Dermis microvascular lymphatic vessel endothelial cell (primary cell): ENCODE measurements around the gene SERINC5. TPM values are rescaled to one million over a fixed set of nuclear protein-coding genes. Genes with fewer than 3 reads are reported as not detected.

ENCODE experiments used
- DNase-seq, 2 donors: peaks; one replicate each; pipeline versions ENCODE4 v3.0.0 to v3.0.0-alpha.2; 2010; ENCODE audit warnings: low read depth in 2 of 2
- total RNA-seq: library from RNA; depleted of rRNA; stranded (reverse); fragments of >200 nt; gene quantifications from 2 replicates; pipeline ENCODE4 v1.2.1, GENCODE V29; 2014

The SERINC5 gene
- total RNA-seq, 1 donor from 2014 or later: 14.0 TPM

GRCh38 chr5:80254767-80255430 lies 949 bp downstream of the SERINC5 start:
- DNase-seq: peak in 1 of 2 donors; percentile 21

- no peak for DNase-seq
Measured at GRCh38 chr5:80251636-80252035, 4.2 kb downstream of the SERINC5 start.

DNA sequence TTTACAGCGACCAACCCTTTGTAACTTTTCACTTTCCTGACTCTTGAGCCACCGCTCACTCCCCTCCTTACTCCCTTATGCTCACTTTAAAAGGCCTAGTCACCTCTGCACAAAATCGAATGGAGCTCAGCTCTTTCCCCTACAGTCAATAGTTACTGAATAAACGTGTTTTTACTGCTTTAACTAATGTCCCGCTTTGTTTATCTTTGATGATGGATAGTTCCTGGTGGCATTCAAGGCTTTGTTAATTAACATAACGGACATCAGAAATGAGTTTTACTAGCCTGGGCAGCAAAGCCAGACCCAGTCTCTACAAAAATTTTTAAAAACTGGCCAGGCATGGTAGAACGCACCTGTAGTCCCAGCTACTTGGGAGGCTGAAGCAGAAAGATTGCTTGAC lies 5.0 kb downstream of the SERINC5 start:
- no peak for DNase-seq

- peak in 1 of 2 donors; percentile 56 for DNase-seq
Measured at GRCh38 chr5:80249901-80250300, 5.9 kb downstream of the SERINC5 start.

- DNase-seq: no peak
Measured at GRCh38 chr5:80248378-80248777, 7.5 kb downstream of the SERINC5 start.

GRCh38 chr5:80246995-80247729 lies 8.7 kb downstream of the SERINC5 start:
- peak; percentile 32 to 86 for DNase-seq

- peak in 1 of 2 donors; percentile 12 for DNase-seq
Measured at GRCh38 chr5:80246001-80246758, 9.7 kb downstream of the SERINC5 start.

DNA sequence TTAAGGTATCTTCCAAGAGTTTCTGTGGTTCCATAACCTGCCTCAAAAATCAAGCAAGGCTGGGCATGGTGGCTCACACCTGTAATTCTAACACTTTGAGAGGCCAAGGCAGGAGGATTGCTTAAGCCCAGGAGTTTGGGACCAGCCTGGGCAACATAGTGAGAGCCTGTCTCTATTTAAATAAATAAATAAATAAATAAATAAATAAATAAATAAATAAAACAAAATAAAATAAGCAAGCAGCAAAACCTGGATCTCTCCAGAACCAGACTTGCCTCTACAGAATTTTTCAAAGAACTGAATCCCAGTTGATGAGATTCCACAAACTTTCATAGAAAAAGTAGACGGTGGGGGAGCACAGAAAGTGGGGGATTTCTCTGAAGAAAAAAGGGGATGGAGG lies 12.3 kb downstream of the SERINC5 start:
- DNase-seq: no peak

- DNase-seq: no peak
Measured at GRCh38 chr5:80242849-80243248, 13.0 kb downstream of the SERINC5 start.

GRCh38 chr5:80240368-80240986 lies 15.4 kb downstream of the SERINC5 start:
- DNase-seq: no peak

DNA sequence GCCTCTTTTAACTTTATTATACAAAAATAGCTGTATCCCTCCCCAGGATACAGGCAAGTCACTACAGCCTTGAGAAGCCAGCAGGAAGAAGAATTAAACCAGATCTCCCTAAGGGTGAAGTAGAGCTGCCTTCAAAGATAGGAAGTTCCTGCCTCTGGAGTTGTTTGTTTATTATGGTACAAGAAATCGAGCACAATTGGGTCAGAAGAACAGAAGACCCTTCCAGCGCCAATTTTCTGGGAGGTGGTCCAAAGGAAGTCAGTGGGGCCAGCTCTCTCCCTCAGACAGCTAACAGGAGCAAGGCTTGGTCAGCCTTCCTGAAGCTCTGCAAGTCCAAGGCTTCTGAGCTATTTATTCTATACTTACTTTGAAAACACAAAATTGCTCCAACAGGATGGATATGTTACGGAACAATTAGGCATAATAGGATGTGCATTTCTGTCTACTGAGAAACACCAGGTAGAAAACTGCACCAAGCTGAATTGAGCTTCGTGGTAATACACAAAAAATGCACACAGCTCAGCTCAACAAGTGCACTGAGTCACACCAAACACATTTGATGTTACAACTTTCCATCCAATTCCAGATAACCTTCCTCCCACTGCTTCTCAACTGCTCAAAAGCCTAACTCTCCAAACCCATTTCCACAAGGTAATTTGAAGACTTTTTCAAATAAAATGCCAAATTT lies 16.0 kb downstream of the SERINC5 start:
- no peak for DNase-seq

GRCh38 chr5:80238778-80239679 lies 16.8 kb downstream of the SERINC5 start:
- DNase-seq: peak; percentile 14 to 36

GRCh38 chr5:80238097-80238496 lies 17.8 kb downstream of the SERINC5 start:
- DNase-seq: no peak

GRCh38 chr5:80237243-80237642 lies 18.6 kb downstream of the SERINC5 start:
- no peak for DNase-seq

GRCh38 chr5:80234116-80234948 lies 21.5 kb downstream of the SERINC5 start:
- no peak for DNase-seq

GRCh38 chr5:80231693-80232092 lies 24.2 kb downstream of the SERINC5 start:
- DNase-seq: no peak

GRCh38 chr5:80231243-80231642 lies 24.6 kb downstream of the SERINC5 start:
- DNase-seq: no peak

GRCh38 chr5:80230269-80230992 lies 25.4 kb downstream of the SERINC5 start:
- DNase-seq: no peak

DNA sequence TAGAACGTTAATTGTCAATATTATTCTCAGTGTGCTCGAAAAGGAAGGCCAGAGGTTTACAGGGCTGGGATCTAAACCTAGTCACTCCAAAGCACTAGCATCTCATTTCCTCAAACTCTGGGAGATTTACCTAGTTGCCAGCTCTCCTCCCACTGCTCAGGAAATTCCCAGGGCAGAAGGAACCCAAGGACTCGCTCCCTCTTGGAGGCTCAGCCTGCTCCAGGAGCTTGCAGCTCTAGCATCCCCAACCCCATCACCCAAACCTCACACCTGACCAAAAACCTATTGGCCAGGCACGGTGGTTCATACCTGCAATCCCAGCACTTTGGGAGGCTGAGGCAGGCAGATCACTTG lies 26.0 kb downstream of the SERINC5 start:
- no peak for DNase-seq
